Jurkat, Clone E6-1 (cell line): Measurements from ENCODE around the gene HEATR1.

ENCODE experiments used
- DNase-seq: peaks from one replicate; pipeline ENCODE4 v3.0.0-alpha.2; 2011; ENCODE audit warnings: low read depth, low spot score
- H3K4me3 ChIP-seq: 2 replicates; pipeline ENCODE4 v1.5.1; 2011; ENCODE audit warnings: mild to moderate bottlenecking, low read length, control low read depth, moderate library complexity

Gene HEATR1

DNA sequence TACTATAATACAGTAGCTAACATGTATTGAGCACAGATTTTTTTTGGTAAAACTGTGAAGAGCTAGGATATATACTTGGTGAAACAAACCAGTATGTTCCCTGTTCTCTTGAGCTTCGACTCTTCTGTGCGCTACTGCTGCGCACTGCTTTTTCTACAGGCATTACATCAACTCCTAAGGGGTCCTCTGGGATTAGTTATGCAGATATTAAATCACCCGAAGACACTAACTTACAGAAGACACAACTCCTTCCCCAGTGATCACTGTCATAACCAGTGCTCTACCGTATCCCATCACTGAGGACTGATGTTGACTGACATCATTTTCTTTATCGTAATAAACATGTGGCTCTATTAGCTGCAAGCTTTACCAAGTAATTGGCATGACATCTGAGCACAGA is 55.9 kb downstream of the HEATR1 start:
- no peak for DNase-seq
- no peak overlapping the region for H3K4me3 ChIP-seq

GRCh38 chr1:236545621-236546169 is 58.6 kb downstream of the HEATR1 start:
- DNase-seq: no peak
- H3K4me3 ChIP-seq: no peak overlapping the region

DNA sequence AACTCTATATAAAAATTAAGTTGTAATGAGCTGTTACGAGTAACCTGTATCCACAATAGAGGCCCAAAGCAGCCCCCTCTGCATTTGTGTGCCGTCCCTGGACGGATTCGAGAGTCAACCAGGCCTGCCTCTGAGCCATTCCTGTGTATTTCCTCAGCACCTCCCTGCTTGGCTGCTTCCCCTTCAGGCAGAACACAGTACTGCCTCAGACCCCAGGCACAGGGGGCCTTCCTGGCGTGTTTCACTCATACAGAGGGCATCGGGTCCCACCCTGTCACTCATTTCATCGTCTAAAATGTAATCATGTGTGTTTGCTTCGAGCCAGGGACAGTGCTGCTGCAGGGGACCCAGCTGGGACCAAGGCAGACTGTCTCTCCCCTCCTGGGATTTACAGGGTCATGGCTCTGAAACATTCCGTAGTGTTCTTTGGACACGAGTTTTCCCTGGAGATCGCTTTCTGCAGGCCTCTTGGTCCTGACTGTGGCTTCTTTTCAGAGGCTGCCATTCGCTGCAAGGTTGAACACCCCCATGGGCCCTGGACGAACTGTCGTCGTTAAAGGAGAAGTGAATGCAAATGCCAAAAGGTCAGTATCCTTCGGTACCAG is 61.1 kb downstream of the HEATR1 start:
- no peak overlapping the region for H3K4me3 ChIP-seq
- no peak for DNase-seq

GRCh38 chr1:236541710-236542109 is 62.6 kb downstream of the HEATR1 start:
- DNase-seq: no peak
- no peak overlapping the region for H3K4me3 ChIP-seq

GRCh38 chr1:236540813-236541465 is 63.4 kb downstream of the HEATR1 start:
- no peak overlapping the region for H3K4me3 ChIP-seq
- DNase-seq: no peak

GRCh38 chr1:236536540-236536939 is 67.8 kb downstream of the HEATR1 start:
- DNase-seq: no peak
- H3K4me3 ChIP-seq: no peak overlapping the region

- DNase-seq: peak; percentile 92
- peak overlapping the region; percentile 28 for H3K4me3 ChIP-seq
Observed at GRCh38 chr1:236535662-236536161, 68.6 kb downstream of the HEATR1 start.

DNA sequence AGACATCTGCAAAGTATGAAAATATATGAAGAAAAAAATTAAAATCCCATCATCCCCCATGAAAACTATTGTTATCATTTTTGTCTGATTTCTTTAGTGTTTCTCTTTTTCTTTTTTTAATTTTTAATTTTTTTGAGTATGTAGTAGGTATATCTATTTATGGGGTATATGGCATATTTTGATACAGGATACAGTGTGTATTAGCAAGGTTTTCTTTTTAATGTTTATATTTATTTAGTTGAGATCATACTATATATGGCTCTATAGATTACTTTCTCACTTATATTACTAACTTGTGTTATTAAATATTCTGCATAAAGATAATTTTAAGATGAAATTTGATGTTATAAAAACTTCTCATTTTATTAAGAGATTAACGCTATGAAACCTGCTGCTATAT is 69.1 kb downstream of the HEATR1 start:
- no peak overlapping the region for H3K4me3 ChIP-seq
- no peak for DNase-seq

- no peak overlapping the region for H3K4me3 ChIP-seq
- DNase-seq: no peak
Observed at GRCh38 chr1:236534151-236534651, 70.1 kb downstream of the HEATR1 start.

DNA sequence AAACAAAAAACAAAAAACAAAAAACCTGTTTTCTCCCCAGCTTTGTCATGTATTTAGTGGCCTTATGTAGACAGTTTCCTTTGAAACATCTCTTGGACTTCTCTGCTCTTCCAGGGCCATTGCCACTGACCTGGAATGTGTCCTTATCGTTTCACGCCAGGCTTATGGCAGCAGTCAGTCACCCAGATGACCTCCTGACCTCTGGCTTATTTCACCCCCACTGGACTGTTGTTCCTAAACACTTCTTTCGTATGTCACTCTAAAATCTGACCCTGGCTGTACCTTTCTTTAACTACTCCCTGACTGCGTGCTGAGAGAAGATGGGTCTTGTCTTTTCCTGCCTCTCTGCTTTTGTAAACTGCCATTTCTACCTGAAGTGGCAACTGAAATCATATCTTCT is 71.5 kb downstream of the HEATR1 start:
- H3K4me3 ChIP-seq: no peak overlapping the region
- DNase-seq: no peak

DNA sequence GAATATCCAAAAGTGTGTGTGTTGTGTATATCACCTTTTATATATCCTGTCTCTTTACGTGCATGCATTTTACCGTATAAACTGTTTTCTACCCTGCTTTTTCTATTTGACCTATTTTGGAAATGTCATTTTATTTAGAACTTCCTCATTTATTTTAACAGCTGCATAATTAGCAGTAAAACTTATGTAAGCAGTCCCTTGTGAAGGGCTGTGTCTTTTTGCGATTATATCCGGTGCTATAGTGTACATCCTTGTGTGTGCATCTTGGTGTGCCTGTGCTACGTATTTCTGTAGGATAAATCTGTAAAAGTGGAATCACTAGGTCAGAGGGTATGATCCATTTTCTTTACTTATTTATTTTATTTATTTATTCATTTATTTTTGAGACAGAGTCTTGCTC is 73.4 kb downstream of the HEATR1 start:
- H3K4me3 ChIP-seq: no peak overlapping the region

GRCh38 chr1:236530286-236530685 is 74.0 kb downstream of the HEATR1 start:
- no peak overlapping the region for H3K4me3 ChIP-seq
- DNase-seq: no peak

More for the DNA sequence above, 73.4 kb downstream of the HEATR1 start:
- no peak for DNase-seq

GRCh38 chr1:236526079-236526478 is 78.2 kb downstream of the HEATR1 start:
- no peak overlapping the region for H3K4me3 ChIP-seq

DNA sequence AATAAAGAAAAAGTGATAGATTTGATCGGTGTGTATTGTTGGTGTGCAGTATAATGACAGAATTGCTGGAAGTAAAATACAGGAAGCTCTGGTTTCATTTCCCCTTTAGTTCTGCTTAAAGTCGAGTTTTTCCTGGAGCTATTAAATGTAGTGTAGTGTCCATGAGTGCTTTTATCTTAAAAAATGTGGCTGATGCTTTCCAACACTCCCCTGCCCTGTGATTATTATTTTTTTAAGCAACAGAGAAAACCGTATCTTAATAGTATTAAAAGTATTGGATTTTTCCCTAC is 79.5 kb downstream of the HEATR1 start:
- H3K4me3 ChIP-seq: peak overlapping the region; percentile 98

More at GRCh38 chr1:236526079-236526478, 78.2 kb downstream of the HEATR1 start:
- DNase-seq: no peak

GRCh38 chr1:236524142-236524894 is 80.0 kb downstream of the HEATR1 start:
- H3K4me3 ChIP-seq: peak overlapping the region; percentile 98
- peak; percentile 80 for DNase-seq

More for the DNA sequence above, 79.5 kb downstream of the HEATR1 start:
- no peak for DNase-seq

DNA sequence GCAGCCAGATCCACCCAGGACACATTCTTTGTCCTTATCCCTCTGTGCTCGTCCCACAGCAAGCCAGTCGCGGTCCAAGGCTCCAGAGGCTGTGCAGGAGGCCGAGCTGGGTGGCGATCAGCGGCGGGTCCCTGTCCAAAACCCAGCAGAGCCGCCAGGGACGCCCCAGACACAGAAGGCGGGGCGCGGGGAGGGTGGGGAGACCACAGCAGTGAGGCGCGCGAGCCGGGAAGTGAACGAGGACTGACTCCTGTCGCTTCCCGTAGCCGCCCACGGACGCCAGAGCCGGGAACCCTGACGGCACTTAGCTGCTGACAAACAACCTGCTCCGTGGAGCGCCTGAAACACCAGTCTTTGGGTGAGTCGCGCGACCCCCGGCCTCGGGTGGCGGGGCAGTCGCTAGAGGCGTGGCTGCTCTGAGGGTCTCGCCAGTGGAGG is 80.6 kb downstream of the HEATR1 start, which contains the start of gene LGALS8:
Gene LGALS8, plus strand, starts transcription at position 279 of the 438 bp plus-strand sequence. CDS start 2,089 bp downstream, outside the sequence.
- DNase-seq: peak; percentile 67
- H3K4me3 ChIP-seq: peak within 1 kb of the TSS; percentile 98

DNA sequence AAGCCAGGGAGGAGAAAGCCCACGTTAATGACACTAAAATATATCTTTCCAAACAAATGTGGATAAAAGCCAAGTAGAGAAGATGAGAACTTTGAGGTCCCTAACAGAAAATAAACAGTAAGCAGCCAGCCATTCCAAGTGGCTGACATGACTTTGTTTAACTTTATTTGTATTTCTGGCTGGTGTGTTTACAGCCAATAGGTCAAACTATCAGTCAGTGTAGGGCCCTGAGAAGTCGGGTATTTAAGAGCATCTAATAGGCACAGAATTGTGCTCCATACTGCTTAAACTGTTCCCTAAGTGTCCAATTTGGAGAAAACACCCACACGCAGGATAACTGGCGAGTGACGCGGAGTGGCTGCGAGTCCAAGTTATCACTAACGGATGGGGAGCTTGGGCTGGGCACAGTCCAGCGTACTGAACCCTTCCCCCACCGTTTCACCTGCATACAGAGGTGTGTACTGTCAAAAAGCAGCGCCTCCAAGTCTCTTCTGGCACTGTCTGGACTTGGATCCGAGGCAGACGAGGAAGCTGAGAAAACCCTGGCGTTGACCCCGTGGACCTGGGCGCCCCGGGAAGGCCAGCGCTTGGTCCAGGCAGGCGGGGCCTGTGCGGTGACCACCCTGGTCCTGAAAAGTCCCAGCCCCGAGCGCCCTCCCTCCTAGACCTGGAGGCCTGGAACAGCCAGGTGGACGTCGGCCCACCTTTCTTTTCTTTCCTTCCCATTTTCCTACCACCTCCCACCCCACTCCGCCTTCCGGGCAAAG is 81.2 kb downstream of the HEATR1 start:
- H3K4me3 ChIP-seq: peak overlapping the region; percentile 98
- no peak for DNase-seq

GRCh38 chr1:236520445-236521005 is 83.8 kb downstream of the HEATR1 start:
- H3K4me3 ChIP-seq: no peak overlapping the region

DNA sequence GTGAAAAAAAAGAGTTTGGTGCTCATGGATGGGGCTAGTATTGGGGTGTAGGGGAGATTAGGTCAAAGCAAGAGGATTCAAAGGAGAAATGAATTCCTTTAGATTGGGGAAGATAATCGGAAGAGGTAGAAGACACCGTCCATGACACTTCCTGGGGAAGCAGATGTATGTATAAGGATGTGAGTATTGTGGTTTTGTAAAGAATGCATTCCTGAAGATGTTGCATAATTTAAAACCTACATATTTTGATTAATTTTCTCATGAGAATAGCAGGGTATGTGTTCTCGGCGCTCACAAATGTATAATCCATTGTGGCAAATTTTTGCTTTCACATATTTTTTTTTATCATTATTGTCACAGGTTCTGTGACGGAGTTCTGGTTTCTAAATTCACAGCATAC is 86.0 kb downstream of the HEATR1 start:
- no peak overlapping the region for H3K4me3 ChIP-seq
- DNase-seq: no peak

More at GRCh38 chr1:236520445-236521005, 83.8 kb downstream of the HEATR1 start:
- no peak for DNase-seq
